H1 (cell line): ENCODE data around the gene ASCC3. TPM values are rescaled to one million over a fixed set of nuclear protein-coding genes. Genes with fewer than 3 reads are reported as not detected.

Experiments
- CTCF ChIA-PET: fragments of 300-600 bp; sonication (Branson Sonifier 250); formaldehyde crosslinking; loops from one replicate; lab custom pipeline; 2021; ENCODE audit not compliant: partially characterized antibody; lab: Charles Lee
- POLR2A ChIA-PET: fragments of 300-600 bp; sonication (Branson Sonifier 250); formaldehyde crosslinking; loops from one replicate; lab custom pipeline; 2021; ENCODE audit warnings: inconsistent platforms; ENCODE audit not compliant: partially characterized antibody; lab: Charles Lee
- DNase-seq, 2 experiments: peaks; one replicate each; pipeline versions ENCODE4 v3.0.0 to v3.0.0-alpha.2; 2010 to 2022; ENCODE audit warnings: low spot score in 2 of 2, low read depth in 1 of 2, mixed read lengths in 1 of 2
- FAIRE-seq: peaks from 2 replicates; lab custom pipeline; 2011; peaks lifted over from hg19 to GRCh38; lab: Jason Lieb, UNC
- H2AFZ ChIP-seq: 2 replicates; pipeline ENCODE4 v1.8.1; 2012; ENCODE audit warnings: low read length, inconsistent platforms
- H2AK5ac ChIP-seq: 2 replicates; pipeline ENCODE4 v1.6.1; 2013; ENCODE audit warnings: low read depth, low read length
- H2BK120ac ChIP-seq: replicated peaks from 2 replicates; pipeline ENCODE3; 2013; ENCODE audit warnings: low read depth, low read length, inconsistent platforms
- H2BK12ac ChIP-seq: 2 replicates; pipeline ENCODE4 v1.6.1; 2013; ENCODE audit warnings: low read depth, low read length
- H2BK15ac ChIP-seq: 2 replicates; pipeline ENCODE4 v1.6.1; 2013; ENCODE audit warnings: low read length
- H2BK20ac ChIP-seq: 2 replicates; pipeline ENCODE4 v1.6.1; 2013; ENCODE audit warnings: low read length
- H2BK5ac ChIP-seq: 2 replicates; pipeline ENCODE4 v1.6.1; 2013; ENCODE audit warnings: low read depth, low read length
- H3K14ac ChIP-seq: 2 replicates; pipeline ENCODE4 v1.6.1; 2013; ENCODE audit warnings: inconsistent platforms; ENCODE audit not compliant: insufficient read length
- H3K18ac ChIP-seq: 2 replicates; pipeline ENCODE4 v1.6.1; 2013; ENCODE audit warnings: low read length; ENCODE audit errors: extremely low read depth
- H3K23ac ChIP-seq: 2 replicates; pipeline ENCODE4 v1.6.1; 2013; ENCODE audit warnings: inconsistent platforms; ENCODE audit not compliant: insufficient read length
- H3K23me2 ChIP-seq: 2 replicates; pipeline ENCODE4 v1.6.1; 2013; ENCODE audit warnings: low read depth, low read length
- H3K27ac ChIP-seq: 2 replicates; pipeline ENCODE4 v1.6.1; 2011; ENCODE audit warnings: low read depth, low read length, inconsistent platforms
- H3K27me3 ChIP-seq, 4 experiments: replicated peaks in 1 of 4; 1 replicate in 1 of 4; 2 replicates in 3 of 4; pipeline versions ENCODE4 v1.6.1 to v1.8.1; 2011 to 2013; ENCODE audit warnings: low read length in 3 of 4, mild to moderate bottlenecking in 3 of 4, inconsistent platforms in 2 of 4, mixed read lengths in 2 of 4, moderate library complexity in 1 of 4; ENCODE audit not compliant: control insufficient read depth in 3 of 4, insufficient read depth in 3 of 4; ENCODE audit errors: extremely low read depth in 1 of 4
- H3K36me3 ChIP-seq, 4 experiments: 2 replicates each; pipeline versions ENCODE4 v1.6.1 to v1.8.1; 2011 to 2013; ENCODE audit warnings: mild to moderate bottlenecking in 4 of 4, low read length in 3 of 4, moderate library complexity in 2 of 4, control low read depth in 1 of 4, inconsistent platforms in 1 of 4; ENCODE audit not compliant: insufficient read depth in 4 of 4, control insufficient read depth in 2 of 4
- H3K4ac ChIP-seq: replicated peaks from 2 replicates; pipeline ENCODE3; 2013; ENCODE audit warnings: low read length, low read depth, mixed read lengths, inconsistent platforms; ENCODE audit not compliant: insufficient read length
- H3K4me1 ChIP-seq, 4 experiments: replicated peaks in 1 of 4; 1 replicate in 1 of 4; 2 replicates in 3 of 4; pipeline versions ENCODE4 v1.6.1 to v1.8.1; 2011 to 2013; ENCODE audit warnings: low read length in 3 of 4, inconsistent platforms in 2 of 4, mixed read lengths in 1 of 4; ENCODE audit not compliant: insufficient read depth in 4 of 4, control insufficient read depth in 3 of 4
- H3K4me2 ChIP-seq, 2 experiments: 2 replicates each; pipeline versions ENCODE4 v1.6.1 to v1.8.1; 2011 to 2013; ENCODE audit warnings: low read depth in 2 of 2, low read length in 2 of 2, control low read depth in 1 of 2, inconsistent platforms in 1 of 2, mild to moderate bottlenecking in 1 of 2; ENCODE audit not compliant: insufficient read depth in 1 of 2
- H3K4me3 ChIP-seq, 4 experiments: fragments of 200-600, 300-600 bp in 1 of 4; sonication (generic), shearing (Covaris generic), sonication (Bioruptor Twin) in 1 of 4; 2 replicates each; pipeline versions ENCODE4 v1.5.1 to v1.8.1; 2011 to 2016; ENCODE audit warnings: low read length in 4 of 4, low read depth in 3 of 4, control low read depth in 2 of 4, inconsistent platforms in 2 of 4, mild to moderate bottlenecking in 2 of 4, mixed read lengths in 1 of 4, moderate library complexity in 1 of 4; ENCODE audit not compliant: insufficient read depth in 2 of 4; ENCODE audit errors: extremely low read depth in 1 of 4
- H3K56ac ChIP-seq: replicated peaks from 2 replicates; pipeline ENCODE3; 2013; ENCODE audit warnings: low read depth, mild to moderate bottlenecking, mixed read lengths, low read length, inconsistent platforms; ENCODE audit not compliant: insufficient read length
- H3K79me1 ChIP-seq: 2 replicates; pipeline ENCODE4 v1.6.1; 2013; ENCODE audit warnings: low read depth, low read length, control low read depth
- H3K79me2 ChIP-seq, 2 experiments: 2 replicates each; pipeline versions ENCODE4 v1.6.1 to v1.8.1; 2012 to 2013; ENCODE audit warnings: low read length in 2 of 2, mild to moderate bottlenecking in 2 of 2, inconsistent platforms in 1 of 2; ENCODE audit not compliant: insufficient read depth in 2 of 2, control insufficient read depth in 1 of 2
- H3K9ac ChIP-seq, 4 experiments: replicated peaks in 1 of 4; 1 replicate in 1 of 4; 2 replicates in 3 of 4; pipeline versions ENCODE4 v1.6.1 to v1.8.1; 2011 to 2013; ENCODE audit warnings: low read depth in 3 of 4, low read length in 3 of 4, control low read depth in 2 of 4, mild to moderate bottlenecking in 2 of 4, moderate library complexity in 2 of 4, inconsistent platforms in 1 of 4; ENCODE audit errors: extremely low read depth in 1 of 4
- H3K9me3 ChIP-seq, 2 experiments: 2 replicates each; pipeline versions ENCODE4 v1.6.1 to v1.8.1; 2012 to 2013; ENCODE audit warnings: mild to moderate bottlenecking in 2 of 2, moderate library complexity in 2 of 2, control low read depth in 1 of 2, inconsistent platforms in 1 of 2, low read depth in 1 of 2, low read length in 1 of 2, mixed read lengths in 1 of 2; ENCODE audit not compliant: insufficient read depth in 2 of 2
- H4K20me1 ChIP-seq, 2 experiments: replicated peaks in 1 of 2; 2 replicates each; pipeline versions ENCODE3 to v1.8.1; 2011 to 2013; ENCODE audit warnings: inconsistent platforms in 2 of 2, low read length in 2 of 2, mild to moderate bottlenecking in 1 of 2; ENCODE audit not compliant: insufficient read depth in 2 of 2, control insufficient read depth in 1 of 2
- H4K5ac ChIP-seq: 2 replicates; pipeline ENCODE4 v1.6.1; 2013; ENCODE audit warnings: low read length, low read depth, mixed read lengths, inconsistent platforms; ENCODE audit not compliant: insufficient read length
- H4K8ac ChIP-seq: 2 replicates; pipeline ENCODE4 v1.8.0; 2013; ENCODE audit warnings: mild to moderate bottlenecking, moderate library complexity, low read length, inconsistent platforms; ENCODE audit not compliant: insufficient read depth; ENCODE audit errors: extremely low read depth
- H4K91ac ChIP-seq: replicated peaks from 2 replicates; pipeline ENCODE3; 2013; ENCODE audit warnings: low read length, mixed read lengths, inconsistent platforms; ENCODE audit not compliant: insufficient read length
- FOSL1 ChIP-seq: IDR thresholded peaks from 2 replicates; pipeline ENCODE4 v1.6.1; 2011; ENCODE audit warnings: mild to moderate bottlenecking, low read depth, low read length, moderate library complexity; ENCODE audit not compliant: insufficient read depth
- GTF2F1 ChIP-seq: IDR thresholded peaks from 2 replicates; pipeline ENCODE4 v1.6.1; 2012; ENCODE audit warnings: low read depth, low read length, improper control_type of control experiment, borderline replicate concordance
- KDM4A ChIP-seq: IDR thresholded peaks from one replicate; pipeline ENCODE4 v1.7.1; 2012; ENCODE audit warnings: low read depth, mild to moderate bottlenecking, moderate library complexity, low read length, inconsistent platforms; ENCODE audit not compliant: severe bottlenecking
- MAFK ChIP-seq: IDR thresholded peaks from 2 replicates; pipeline ENCODE4 v1.6.1; 2012; ENCODE audit warnings: low read depth, mild to moderate bottlenecking, improper control_type of control experiment, low read length
- POLR2A ChIP-seq, 2 experiments: IDR thresholded peaks; 1 replicate in 1 of 2; 2 replicates in 1 of 2; pipeline ENCODE4 v1.6.1; 2011; ENCODE audit warnings: low read depth in 2 of 2, low read length in 2 of 2, mild to moderate bottlenecking in 2 of 2; ENCODE audit errors: control extremely low read depth in 1 of 2
- TAF1 ChIP-seq: IDR thresholded peaks from 2 replicates; pipeline ENCODE4 v1.6.1; 2011; ENCODE audit warnings: mild to moderate bottlenecking, low read depth, low read length
- TBP ChIP-seq: IDR thresholded peaks from 2 replicates; pipeline ENCODE4 v1.6.1; 2011; ENCODE audit warnings: low read depth, low read length, improper control_type of control experiment
- ZNF274 ChIP-seq: IDR thresholded peaks from 2 replicates; pipeline ENCODE4 v1.7.0; 2012; ENCODE audit warnings: low read length, borderline replicate concordance; ENCODE audit errors: extremely low read depth
- WGBS, 2 experiments: shearing (Covaris generic) in 1 of 2; methylation state at CpG; one replicate each; pipeline versions ENCODE4 v1.1.6 to v1.1.7; 2013 to 2015; ENCODE audit warnings: low lambda C conversion rate in 2 of 2, mixed read lengths in 2 of 2, inconsistent platforms in 1 of 2, low coverage in 1 of 2, missing lambda C conversion rate in 1 of 2; ENCODE audit not compliant: insufficient replicate concordance in 2 of 2, insufficient coverage in 1 of 2, insufficient read length in 1 of 2; ENCODE audit errors: extremely low coverage in 1 of 2, missing lambda C conversion rate in 1 of 2; 5-methylcytosine and 5-hydroxymethylcytosine counted together
- polyA plus RNA-seq, 7 experiments: library from polyadenylated mRNA; depleted of rRNA in 3 of 7; stranded (reverse) in 5 of 7; unstranded in 2 of 7; fragments of >200 nt in 5 of 7; fragments of 200-250 nt in 2 of 7; gene quantifications; 1 replicate in 5 of 7; 2 replicates in 1 of 7; 4 replicates in 1 of 7; pipeline versions ENCODE4 v1.2.1 to v1.2.3, GENCODE V29; 2011 to 2013; ENCODE audit warnings: missing spikeins in 2 of 7, mixed read lengths in 2 of 7
- total RNA-seq: library from RNA; stranded (reverse); fragmentation: NEBNext Ultra II Directional; extraction: Animal tissue kit (Norgen Biotek cat#: 25700); gene quantifications from 2 replicates; pipeline ENCODE4 v1.2.1, GENCODE V29; 2021
- TF ChIP-seq, protein P1 (sequence below), 3 experiments: IDR thresholded peaks; 1 replicate in 2 of 3; 2 replicates in 1 of 3; pipeline versions ENCODE4 v1.5.1 to v1.6.1; 2011; ENCODE audit warnings: low read length in 3 of 3, mild to moderate bottlenecking in 3 of 3, inconsistent platforms in 2 of 3, low read depth in 1 of 3, moderate library complexity in 1 of 3; ENCODE audit not compliant: insufficient read depth in 1 of 3; ENCODE audit errors: control extremely low read depth in 1 of 3

The ASCC3 gene
- total and polyA plus RNA-seq, 2 of the 8 experiments (the other 6 are each of a cell fraction or from before 2014, with no cell fraction given) = 37.5 to 77.8 TPM

GRCh38 chr6:100724696-100725095, 156.4 kb downstream of the ASCC3 start:
- 79% methylated on average over 5 of the region's 5 CpGs; no CpG with 5 or more reads in 1 of the 2 experiments for WGBS, 2 experiments
- POLR2A ChIA-PET = no interaction called here
- CTCF ChIA-PET = interaction anchor here (1.0 kb wide), 1 partner anchor 514 kb away, joined by 3 read pairs; no protein-coding TSS in a partner anchor
- no peaks in the 10 kb centered on the region for H3K9me3 ChIP-seq
- peaks cover 0 to 6% (median 0%) of the 10 kb centered on the region in 4 experiments; a peak in 2 of 8 replicates for H3K36me3 ChIP-seq
- H3K79me1 ChIP-seq = no peaks in the 10 kb centered on the region
- H2BK12ac ChIP-seq = no peak overlapping the region
- H3K4me2 ChIP-seq = no peak overlapping the region
- no peak overlapping the region for H3K9ac ChIP-seq
- no peaks in the 10 kb centered on the region for H4K20me1 ChIP-seq
- DNase-seq = no peak
- no peak for FAIRE-seq
- no peak overlapping the region for H2AK5ac ChIP-seq
- H2AFZ ChIP-seq = no peak overlapping the region
- no peaks in the 10 kb centered on the region for H3K79me2 ChIP-seq
- H3K23ac ChIP-seq = no peak overlapping the region
- no peak overlapping the region for H3K14ac ChIP-seq
- H3K27ac ChIP-seq = no peak overlapping the region
- H3K27me3 ChIP-seq = no peaks in the 10 kb centered on the region
- no peak overlapping the region for H4K5ac ChIP-seq
- TF ChIP-seq POLR2A (IDR thresholded peaks at IDR 0.05; ENCODE audit: control extremely low read depth in 1 of 2, low read depth in 2 of 2, low read length in 2 of 2) = no peak
- no peak for TF ChIP-seq KDM4A
- no peak for TF ChIP-seq ZNF274
- TF ChIP-seq TBP = no peak
- no peak for TF ChIP-seq GTF2F1
- TF ChIP-seq TAF1 = no peak
- TF ChIP-seq, protein P1, sequence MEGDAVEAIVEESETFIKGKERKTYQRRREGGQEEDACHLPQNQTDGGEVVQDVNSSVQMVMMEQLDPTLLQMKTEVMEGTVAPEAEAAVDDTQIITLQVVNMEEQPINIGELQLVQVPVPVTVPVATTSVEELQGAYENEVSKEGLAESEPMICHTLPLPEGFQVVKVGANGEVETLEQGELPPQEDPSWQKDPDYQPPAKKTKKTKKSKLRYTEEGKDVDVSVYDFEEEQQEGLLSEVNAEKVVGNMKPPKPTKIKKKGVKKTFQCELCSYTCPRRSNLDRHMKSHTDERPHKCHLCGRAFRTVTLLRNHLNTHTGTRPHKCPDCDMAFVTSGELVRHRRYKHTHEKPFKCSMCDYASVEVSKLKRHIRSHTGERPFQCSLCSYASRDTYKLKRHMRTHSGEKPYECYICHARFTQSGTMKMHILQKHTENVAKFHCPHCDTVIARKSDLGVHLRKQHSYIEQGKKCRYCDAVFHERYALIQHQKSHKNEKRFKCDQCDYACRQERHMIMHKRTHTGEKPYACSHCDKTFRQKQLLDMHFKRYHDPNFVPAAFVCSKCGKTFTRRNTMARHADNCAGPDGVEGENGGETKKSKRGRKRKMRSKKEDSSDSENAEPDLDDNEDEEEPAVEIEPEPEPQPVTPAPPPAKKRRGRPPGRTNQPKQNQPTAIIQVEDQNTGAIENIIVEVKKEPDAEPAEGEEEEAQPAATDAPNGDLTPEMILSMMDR (IDR thresholded peaks at IDR 0.05; ENCODE audit: control extremely low read depth in 1 of 3, insufficient read depth in 1 of 3, low read depth in 1 of 3, low read length in 3 of 3) = no peak
- no peak for TF ChIP-seq FOSL1
- no peak for TF ChIP-seq MAFK
- H3K18ac ChIP-seq = no peak overlapping the region
- H3K4me3 ChIP-seq = no peak overlapping the region
- no peak overlapping the region for H4K8ac ChIP-seq
- H4K91ac ChIP-seq = no peak overlapping the region
- no peak overlapping the region for H2BK15ac ChIP-seq
- H3K4ac ChIP-seq = no peak overlapping the region
- no peak overlapping the region for H2BK120ac ChIP-seq
- H2BK5ac ChIP-seq = no peak overlapping the region
- no peak overlapping the region for H3K56ac ChIP-seq
- no peaks in the 10 kb centered on the region for H3K4me1 ChIP-seq
- H2BK20ac ChIP-seq = no peak overlapping the region
- H3K23me2 ChIP-seq = no peaks in the 10 kb centered on the region
